22Rv1 (cell line): ENCODE measurements around the gene KIF3B.
"Not testable (repeated sequence)": the region's sequence is repeated elsewhere in the genome, so short reads cannot be mapped to it uniquely, and the experiment has no call there.

ENCODE experiments used
- H3K27ac ChIP-seq: fragments of 450-650 bp; 2 replicates; pipeline ENCODE4 v1.5.1; 2017
- ZFX ChIP-seq: fragments of 450-650 bp; IDR thresholded peaks from 2 replicates; pipeline ENCODE4 v1.6.1; 2017; ENCODE audit warnings: antibody characterized with exemption, borderline replicate concordance
- TF ChIP-seq, protein P1 (sequence below): fragments of 450-650 bp; IDR thresholded peaks from 2 replicates; pipeline ENCODE4 v1.5.1; 2017; ENCODE audit warnings: mild to moderate bottlenecking

Gene KIF3B

GRCh38 chr20:32238483-32239425, 38.7 kb upstream of the KIF3B start:
- TF ChIP-seq ZFX: no peak
- TF ChIP-seq, protein P1, sequence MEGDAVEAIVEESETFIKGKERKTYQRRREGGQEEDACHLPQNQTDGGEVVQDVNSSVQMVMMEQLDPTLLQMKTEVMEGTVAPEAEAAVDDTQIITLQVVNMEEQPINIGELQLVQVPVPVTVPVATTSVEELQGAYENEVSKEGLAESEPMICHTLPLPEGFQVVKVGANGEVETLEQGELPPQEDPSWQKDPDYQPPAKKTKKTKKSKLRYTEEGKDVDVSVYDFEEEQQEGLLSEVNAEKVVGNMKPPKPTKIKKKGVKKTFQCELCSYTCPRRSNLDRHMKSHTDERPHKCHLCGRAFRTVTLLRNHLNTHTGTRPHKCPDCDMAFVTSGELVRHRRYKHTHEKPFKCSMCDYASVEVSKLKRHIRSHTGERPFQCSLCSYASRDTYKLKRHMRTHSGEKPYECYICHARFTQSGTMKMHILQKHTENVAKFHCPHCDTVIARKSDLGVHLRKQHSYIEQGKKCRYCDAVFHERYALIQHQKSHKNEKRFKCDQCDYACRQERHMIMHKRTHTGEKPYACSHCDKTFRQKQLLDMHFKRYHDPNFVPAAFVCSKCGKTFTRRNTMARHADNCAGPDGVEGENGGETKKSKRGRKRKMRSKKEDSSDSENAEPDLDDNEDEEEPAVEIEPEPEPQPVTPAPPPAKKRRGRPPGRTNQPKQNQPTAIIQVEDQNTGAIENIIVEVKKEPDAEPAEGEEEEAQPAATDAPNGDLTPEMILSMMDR: no peak
- H3K27ac ChIP-seq: no peak overlapping the region

GRCh38 chr20:32240205-32240604, 37.2 kb upstream of the KIF3B start:
- TF ChIP-seq ZFX: no peak
- TF ChIP-seq, protein P1: no peak
- no peak overlapping the region for H3K27ac ChIP-seq

DNA sequence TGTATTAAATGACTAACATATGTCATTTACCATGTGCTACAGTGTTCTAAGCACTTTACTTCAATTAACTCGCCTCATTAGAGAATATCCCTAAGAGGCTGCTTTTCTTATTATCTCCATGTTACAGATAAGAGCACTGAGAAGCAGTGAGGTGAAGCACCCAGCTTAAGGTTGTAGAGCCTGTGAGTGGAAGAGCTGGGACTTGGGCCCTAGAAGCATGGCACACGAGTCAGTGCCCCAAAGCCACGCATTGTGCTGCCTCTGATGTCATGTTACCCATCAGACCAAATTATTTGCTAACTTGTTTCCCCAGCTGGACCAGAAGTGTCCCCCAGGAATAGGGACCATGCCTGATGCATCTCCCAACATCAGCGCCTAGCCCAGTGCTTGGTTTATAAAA, 35.6 kb upstream of the KIF3B start:
- no peak overlapping the region for H3K27ac ChIP-seq
- no peak for TF ChIP-seq ZFX
- TF ChIP-seq, protein P1: no peak

GRCh38 chr20:32244150-32244823, 33.2 kb upstream of the KIF3B start:
- TF ChIP-seq, protein P1: no peak
- no peak for TF ChIP-seq ZFX
- no peak overlapping the region for H3K27ac ChIP-seq

DNA sequence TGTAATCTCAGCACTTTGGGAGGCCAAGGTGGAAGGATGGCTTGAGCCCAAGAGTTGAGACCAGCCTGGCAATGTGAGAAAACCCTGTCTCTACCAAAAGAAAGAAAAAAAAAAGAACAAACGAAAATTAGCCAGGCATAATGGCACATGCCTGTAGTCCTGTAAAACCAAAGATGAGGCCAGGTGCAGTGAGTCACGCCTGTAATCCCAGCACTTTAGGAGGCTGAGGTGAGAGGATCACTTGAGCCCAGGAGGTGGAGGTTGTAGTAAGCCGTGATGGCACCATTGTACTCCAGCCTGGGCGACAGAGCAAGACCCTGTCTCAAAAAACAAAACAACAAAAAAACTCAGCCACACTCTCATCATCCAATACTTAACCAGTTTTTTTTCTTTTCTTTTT, 32.5 kb upstream of the KIF3B start:
- TF ChIP-seq, protein P1: no peak
- TF ChIP-seq ZFX: no peak
- no peak overlapping the region for H3K27ac ChIP-seq

- not testable (repeated sequence) for H3K27ac ChIP-seq
These were observed 31.2 kb upstream of the KIF3B start for GRCh38 chr20:32246208-32246607.

- no peak overlapping the region for H3K27ac ChIP-seq
- TF ChIP-seq, protein P1: no peak
- TF ChIP-seq ZFX: no peak
These were observed 29.4 kb upstream of the KIF3B start for GRCh38 chr20:32248043-32248442.
